ENCODE measurements around the gene LMBR1L. TPM values are rescaled to one million over a fixed set of nuclear protein-coding genes. Genes with fewer than 3 reads are reported as not detected.

Gene LMBR1L
- total RNA-seq, 2 experiments from 2014 or later: 43.5 to 50.9 TPM

DNA sequence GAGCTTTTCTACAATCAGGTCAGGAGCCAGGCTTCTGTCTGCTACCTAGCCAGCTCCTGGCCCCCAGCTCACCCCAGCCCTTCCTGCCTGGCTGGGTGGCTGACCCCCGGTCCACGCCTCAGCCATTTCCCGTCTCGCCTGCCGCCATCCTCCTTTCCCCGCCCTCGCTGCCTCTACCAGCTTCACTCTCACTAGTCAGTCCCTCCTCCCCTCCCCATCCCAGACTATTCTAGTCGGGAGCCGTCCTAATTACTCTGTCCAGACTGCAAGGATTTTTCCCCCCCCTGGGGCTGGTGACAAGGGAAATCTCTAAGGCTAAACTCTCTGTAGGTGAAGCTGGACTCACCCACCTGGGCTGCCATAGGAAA is 16.9 kb downstream of the LMBR1L start:
- intact Hi-C loops (cut with micrococcal nuclease): loop anchor here (5.0 to 10.0 kb wide), 2 partner anchors 96 to 141 kb away; partner anchors contain the start of gene DDN
- TF ChIP-seq, protein P1, sequence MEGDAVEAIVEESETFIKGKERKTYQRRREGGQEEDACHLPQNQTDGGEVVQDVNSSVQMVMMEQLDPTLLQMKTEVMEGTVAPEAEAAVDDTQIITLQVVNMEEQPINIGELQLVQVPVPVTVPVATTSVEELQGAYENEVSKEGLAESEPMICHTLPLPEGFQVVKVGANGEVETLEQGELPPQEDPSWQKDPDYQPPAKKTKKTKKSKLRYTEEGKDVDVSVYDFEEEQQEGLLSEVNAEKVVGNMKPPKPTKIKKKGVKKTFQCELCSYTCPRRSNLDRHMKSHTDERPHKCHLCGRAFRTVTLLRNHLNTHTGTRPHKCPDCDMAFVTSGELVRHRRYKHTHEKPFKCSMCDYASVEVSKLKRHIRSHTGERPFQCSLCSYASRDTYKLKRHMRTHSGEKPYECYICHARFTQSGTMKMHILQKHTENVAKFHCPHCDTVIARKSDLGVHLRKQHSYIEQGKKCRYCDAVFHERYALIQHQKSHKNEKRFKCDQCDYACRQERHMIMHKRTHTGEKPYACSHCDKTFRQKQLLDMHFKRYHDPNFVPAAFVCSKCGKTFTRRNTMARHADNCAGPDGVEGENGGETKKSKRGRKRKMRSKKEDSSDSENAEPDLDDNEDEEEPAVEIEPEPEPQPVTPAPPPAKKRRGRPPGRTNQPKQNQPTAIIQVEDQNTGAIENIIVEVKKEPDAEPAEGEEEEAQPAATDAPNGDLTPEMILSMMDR (IDR thresholded peaks at IDR 0.05): no peak
- no peak for ATAC-seq
- H3K9me3 Mint-ChIP-seq: no peaks in the 10 kb centered on the region
- ChIA-PET POLR2A (interaction anchor here (0.6 to 4.6 kb wide), 8 partner anchors 16 to 130 kb away, joined by 3 to 34 read pairs (median 3); partner anchors contain the start of genes KMT2D, RHEBL1 and TUBA1B), CTCF (interaction anchor here (0.9 to 10.5 kb wide), 13 partner anchors 9 to 114 kb away, joined by 3 to 220 read pairs (median 7); partner anchors contain the start of gene RHEBL1)
- no peak overlapping the region for H3K27ac Mint-ChIP-seq
- H3K27me3 Mint-ChIP-seq: peaks cover 56% of the 10 kb centered on the region
- H3K4me3 Mint-ChIP-seq: no peak overlapping the region
- peaks cover 35% of the 10 kb centered on the region for H3K4me1 Mint-ChIP-seq (ENCODE audit: low read depth)
- no peak for DNase-seq
- H3K36me3 Mint-ChIP-seq (ENCODE audit: low read depth): peaks cover 5% of the 10 kb centered on the region

DNA sequence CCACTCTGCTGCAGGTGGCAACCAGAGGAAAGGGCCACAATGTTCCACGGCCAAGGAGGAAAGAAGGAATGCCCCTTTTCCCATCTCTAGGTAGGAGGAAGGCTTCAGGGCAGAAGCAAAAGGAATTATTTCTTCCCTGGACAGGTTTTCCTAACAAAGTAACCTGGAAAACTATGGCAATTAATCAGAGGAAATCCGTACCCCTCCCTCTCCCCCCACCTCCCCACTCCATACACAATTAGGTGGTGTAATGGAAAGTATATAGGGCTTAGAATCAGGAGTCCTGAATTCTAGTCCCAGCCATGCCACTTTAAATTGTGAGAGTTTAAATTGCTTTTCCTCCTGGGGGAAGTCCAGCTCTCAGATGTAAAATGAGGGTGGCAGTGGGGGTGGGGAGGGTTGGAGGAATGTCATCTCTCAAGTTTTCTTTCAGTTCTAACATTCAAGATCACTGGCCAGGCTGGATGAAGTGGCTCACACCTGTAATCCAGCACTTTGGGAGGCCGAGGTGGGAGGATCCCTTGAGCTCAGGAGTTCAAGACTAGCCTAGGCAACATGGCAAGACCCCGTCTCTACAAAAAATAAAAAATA is 17.7 kb downstream of the LMBR1L start:
- H3K4me3 Mint-ChIP-seq: no peak overlapping the region
- intact Hi-C loops (cut with micrococcal nuclease): loop anchor here (5.0 to 10.0 kb wide), 2 partner anchors 96 to 142 kb away; partner anchors contain the start of gene DDN
- CTCF ChIA-PET: interaction anchor here (0.5 to 10.5 kb wide), 20 partner anchors 8 to 255 kb away, joined by 3 to 220 read pairs (median 6); partner anchors contain the start of gene RHEBL1
- no peak overlapping the region for H3K27ac Mint-ChIP-seq
- DNase-seq (no peak), ATAC-seq (no peak)
- TF ChIP-seq, protein P1 (IDR thresholded peaks at IDR 0.05): no peak
- peaks cover 61% of the 10 kb centered on the region for H3K27me3 Mint-ChIP-seq
- H3K9me3 Mint-ChIP-seq: no peaks in the 10 kb centered on the region
- POLR2A ChIA-PET: interaction anchor here (0.8 to 4.6 kb wide), 7 partner anchors 10 to 94 kb away, joined by 3 to 34 read pairs (median 10); partner anchors contain the start of genes DDN, KMT2D and TUBA1B
- peaks cover 4% of the 10 kb centered on the region for H3K36me3 Mint-ChIP-seq (ENCODE audit: low read depth)
- peaks cover 43% of the 10 kb centered on the region for H3K4me1 Mint-ChIP-seq (ENCODE audit: low read depth)

DNA sequence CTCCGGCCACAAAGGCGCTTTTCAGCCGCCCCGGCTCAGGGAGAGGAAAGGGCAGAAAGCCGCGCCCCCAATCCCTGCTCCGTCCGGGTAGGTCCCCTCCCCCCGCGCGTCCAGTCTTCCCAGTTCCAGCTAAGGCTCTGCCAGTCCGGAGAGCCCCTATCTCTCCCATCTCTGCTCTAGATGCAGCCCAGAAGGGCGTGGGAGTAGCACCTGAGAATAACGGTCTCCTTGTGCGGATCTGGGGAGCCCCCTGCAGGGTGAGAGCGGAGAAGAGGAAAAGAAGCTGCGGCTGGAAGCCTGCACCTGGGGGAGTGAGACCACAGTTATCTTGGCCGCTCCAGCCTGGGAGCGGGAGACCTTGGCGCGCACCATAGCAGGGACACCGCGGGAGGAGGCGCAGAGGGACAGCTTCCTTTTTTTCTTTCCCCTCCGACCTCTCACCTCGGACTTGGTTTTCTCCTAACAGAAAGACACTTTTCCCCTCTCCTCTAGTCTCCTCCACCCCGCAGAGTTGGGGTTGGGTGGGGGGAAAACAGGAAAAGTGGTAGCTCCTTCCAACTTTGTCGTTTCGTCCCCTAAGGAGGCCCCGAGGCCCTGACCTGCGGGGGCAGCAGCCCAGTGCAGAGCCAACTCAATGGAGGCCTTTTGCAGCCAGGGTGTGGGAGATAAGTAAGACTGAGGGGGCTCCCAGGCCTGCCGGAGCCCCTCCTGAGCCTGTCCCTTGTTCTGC is 18.4 kb downstream of the LMBR1L start:
- DNase-seq: peak; percentile 83
- Mint-ChIP-seq H3K4me3 (no peak overlapping the region), H3K27ac (no peak overlapping the region), H3K9me3 (no peaks in the 10 kb centered on the region), H3K27me3 (peaks cover 63% of the 10 kb centered on the region), H3K36me3 (ENCODE audit: low read depth) (peaks cover 2% of the 10 kb centered on the region), H3K4me1 (ENCODE audit: low read depth) (peaks cover 50% of the 10 kb centered on the region)
- ChIA-PET POLR2A (interaction anchor here (0.6 to 4.6 kb wide), 9 partner anchors 10 to 173 kb away, joined by 3 to 34 read pairs (median 5); partner anchors contain the start of genes DDN, KMT2D and TUBA1B), CTCF (interaction anchor here (0.5 to 10.5 kb wide), 21 partner anchors 9 to 1087 kb away, joined by 3 to 220 read pairs (median 6); partner anchors contain the start of gene RHEBL1)
- TF ChIP-seq, protein P1 (IDR thresholded peaks at IDR 0.05): peak; percentile 76
- peak; percentile 45 for ATAC-seq
- intact Hi-C loops (cut with micrococcal nuclease): loop anchor here (5.0 to 10.0 kb wide), 2 partner anchors 95 to 143 kb away; partner anchors contain the start of gene DDN

DNA sequence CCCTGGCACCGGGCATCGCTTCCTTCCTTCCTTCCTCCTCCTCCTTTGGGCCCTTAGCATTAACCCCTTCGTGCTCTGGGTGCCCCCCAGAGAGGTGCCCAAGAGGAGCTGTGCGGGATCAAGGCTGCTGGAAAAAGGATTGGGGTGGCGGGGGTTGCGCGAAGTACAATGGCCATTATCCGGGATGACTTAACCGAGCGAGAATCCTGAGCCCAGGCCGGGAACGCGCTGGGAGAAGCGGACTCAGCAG is 18.9 kb downstream of the LMBR1L start:
- no peak for DNase-seq
- no peak overlapping the region for H3K4me3 Mint-ChIP-seq
- intact Hi-C loops (cut with micrococcal nuclease): loop anchor here (5.0 to 10.0 kb wide), 2 partner anchors 94 to 143 kb away; partner anchors contain the start of gene DDN
- H3K27me3 Mint-ChIP-seq: peaks cover 63% of the 10 kb centered on the region
- ATAC-seq: no peak
- no peak overlapping the region for H3K27ac Mint-ChIP-seq
- H3K9me3 Mint-ChIP-seq: no peaks in the 10 kb centered on the region
- CTCF ChIA-PET: interaction anchor here (0.7 to 10.5 kb wide), 16 partner anchors 9 to 1087 kb away, joined by 3 to 220 read pairs (median 6); partner anchors contain the start of gene RHEBL1
- POLR2A ChIA-PET: interaction anchor here (0.6 to 4.6 kb wide), 8 partner anchors 11 to 174 kb away, joined by 3 to 34 read pairs (median 4); partner anchors contain the start of genes KMT2D and TUBA1B
- TF ChIP-seq, protein P1 (IDR thresholded peaks at IDR 0.05): no peak
- peaks cover 2% of the 10 kb centered on the region for H3K36me3 Mint-ChIP-seq (ENCODE audit: low read depth)
- H3K4me1 Mint-ChIP-seq (ENCODE audit: low read depth): peaks cover 50% of the 10 kb centered on the region
